Measurements from ENCODE around the gene CHRND. TPM values are rescaled to one million over a fixed set of nuclear protein-coding genes. Genes with fewer than 3 reads are reported as not detected.

Gene CHRND
- total RNA-seq, 4 donors from 2014 or later: 49.1 to 119 (median 81.1) TPM

GRCh38 chr2:232494542-232494941 is 31.4 kb upstream of the CHRND start:
- no peaks in the 10 kb centered on the region for H3K36me3 ChIP-seq
- H3K27ac ChIP-seq: no peak overlapping the region
- no peaks in the 10 kb centered on the region for H3K4me1 ChIP-seq
- no peak for TF ChIP-seq POLR2A (IDR thresholded peaks at IDR 0.05)
- no peak for TF ChIP-seq CTCF (IDR thresholded peaks at IDR 0.05 in 4 of 5, conservative IDR thresholded peaks at IDR 0.05 in 1 of 5)
- no peak overlapping the region for H3K4me3 ChIP-seq
- no peaks in the 10 kb centered on the region for H3K9me3 ChIP-seq
- ATAC-seq: no peak
- in situ Hi-C loops (cut with MboI; ENCODE audit: low sequenced_read_pairs in 4 of 4): no loop called here
- H3K27me3 ChIP-seq: no peaks in the 10 kb centered on the region
- no peak for DNase-seq
- intact Hi-C loops (cut with DNase I; ENCODE audit: low total_unique reads): no loop called here

DNA sequence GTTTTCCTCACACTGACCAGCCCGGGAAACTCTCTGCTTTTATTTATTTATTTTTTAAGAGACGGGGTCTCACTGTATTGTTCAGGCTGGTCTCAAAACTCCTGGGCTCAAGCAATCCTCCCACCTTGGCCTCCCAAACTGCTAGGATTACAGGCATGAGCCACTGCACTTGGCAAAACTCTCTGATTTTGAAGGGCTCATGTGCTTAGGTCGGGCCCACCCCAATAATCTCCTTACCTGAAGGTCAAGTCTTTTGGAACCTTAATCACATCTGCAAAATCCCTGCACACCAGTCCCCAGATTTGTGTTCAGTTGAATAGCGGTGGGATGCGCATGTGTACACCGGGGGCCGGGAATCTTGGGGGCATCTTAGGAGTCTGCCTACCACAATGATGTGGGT is 30.7 kb upstream of the CHRND start:
- TF ChIP-seq POLR2A (IDR thresholded peaks at IDR 0.05) (no peak), CTCF (IDR thresholded peaks at IDR 0.05 in 4 of 5, conservative IDR thresholded peaks at IDR 0.05 in 1 of 5) (no peak)
- no peaks in the 10 kb centered on the region for H3K27me3 ChIP-seq
- H3K4me3 ChIP-seq: no peak overlapping the region
- H3K36me3 ChIP-seq: no peaks in the 10 kb centered on the region
- H3K27ac ChIP-seq: no peak overlapping the region
- no peak for ATAC-seq
- no peaks in the 10 kb centered on the region for H3K9me3 ChIP-seq
- no peak for DNase-seq
- intact Hi-C loops (cut with DNase I; ENCODE audit: low total_unique reads) (no loop called here), in situ Hi-C loops (cut with MboI; ENCODE audit: low sequenced_read_pairs in 4 of 4) (no loop called here)
- H3K4me1 ChIP-seq: no peaks in the 10 kb centered on the region

GRCh38 chr2:232496501-232497270 is 29.3 kb upstream of the CHRND start:
- no peaks in the 10 kb centered on the region for H3K27me3 ChIP-seq
- DNase-seq (no peak), ATAC-seq (no peak)

DNA sequence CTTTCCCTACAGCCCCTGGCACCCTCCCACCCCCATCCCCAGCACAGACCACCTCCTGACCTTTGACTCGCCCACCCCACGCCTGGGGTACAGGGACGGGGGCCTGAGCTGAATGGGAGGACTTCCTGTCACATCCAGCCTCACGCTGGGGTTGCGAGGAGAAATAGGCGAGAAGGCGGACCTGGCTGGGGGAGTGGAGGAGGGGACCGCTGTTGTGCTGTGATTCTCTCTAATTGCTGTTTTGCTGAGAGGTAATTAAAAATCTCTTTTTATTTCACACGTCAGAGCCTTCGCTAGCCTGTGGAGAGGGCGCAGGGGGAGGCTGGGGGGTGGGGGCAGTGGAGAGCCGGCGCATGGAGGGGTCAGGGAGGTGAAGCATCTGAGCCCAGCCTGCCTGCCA is 28.6 kb upstream of the CHRND start:
- DNase-seq: no peak
- TF ChIP-seq POLR2A (IDR thresholded peaks at IDR 0.05): no peak
- no peak for TF ChIP-seq CTCF (IDR thresholded peaks at IDR 0.05 in 4 of 5, conservative IDR thresholded peaks at IDR 0.05 in 1 of 5)
- intact Hi-C loops (cut with DNase I; ENCODE audit: low total_unique reads) (no loop called here), in situ Hi-C loops (cut with MboI; ENCODE audit: low sequenced_read_pairs in 4 of 4) (no loop called here)
- no peak for ATAC-seq
- H3K27ac ChIP-seq: no peak overlapping the region
- no peaks in the 10 kb centered on the region for H3K9me3 ChIP-seq
- H3K4me3 ChIP-seq: no peak overlapping the region
- H3K36me3 ChIP-seq: no peaks in the 10 kb centered on the region
- peaks cover 0 to 7% of the 10 kb centered on the region in 2 donors for H3K4me1 ChIP-seq
- no peaks in the 10 kb centered on the region for H3K27me3 ChIP-seq

More at GRCh38 chr2:232496501-232497270, 29.3 kb upstream of the CHRND start:
- in situ Hi-C loops (cut with MboI; ENCODE audit: low sequenced_read_pairs in 4 of 4) (no loop called here), intact Hi-C loops (cut with DNase I; ENCODE audit: low total_unique reads) (no loop called here)
- H3K27ac ChIP-seq: no peak overlapping the region
- no peaks in the 10 kb centered on the region for H3K36me3 ChIP-seq
- peaks cover 0 to under 1% of the 10 kb centered on the region in 2 donors for H3K4me1 ChIP-seq
- TF ChIP-seq POLR2A (IDR thresholded peaks at IDR 0.05): no peak
- no peak for TF ChIP-seq CTCF (IDR thresholded peaks at IDR 0.05 in 4 of 5, conservative IDR thresholded peaks at IDR 0.05 in 1 of 5)
- H3K9me3 ChIP-seq: no peaks in the 10 kb centered on the region
- H3K4me3 ChIP-seq: no peak overlapping the region
